ENCODE results near the gene LBX2.

Gene LBX2

DNA sequence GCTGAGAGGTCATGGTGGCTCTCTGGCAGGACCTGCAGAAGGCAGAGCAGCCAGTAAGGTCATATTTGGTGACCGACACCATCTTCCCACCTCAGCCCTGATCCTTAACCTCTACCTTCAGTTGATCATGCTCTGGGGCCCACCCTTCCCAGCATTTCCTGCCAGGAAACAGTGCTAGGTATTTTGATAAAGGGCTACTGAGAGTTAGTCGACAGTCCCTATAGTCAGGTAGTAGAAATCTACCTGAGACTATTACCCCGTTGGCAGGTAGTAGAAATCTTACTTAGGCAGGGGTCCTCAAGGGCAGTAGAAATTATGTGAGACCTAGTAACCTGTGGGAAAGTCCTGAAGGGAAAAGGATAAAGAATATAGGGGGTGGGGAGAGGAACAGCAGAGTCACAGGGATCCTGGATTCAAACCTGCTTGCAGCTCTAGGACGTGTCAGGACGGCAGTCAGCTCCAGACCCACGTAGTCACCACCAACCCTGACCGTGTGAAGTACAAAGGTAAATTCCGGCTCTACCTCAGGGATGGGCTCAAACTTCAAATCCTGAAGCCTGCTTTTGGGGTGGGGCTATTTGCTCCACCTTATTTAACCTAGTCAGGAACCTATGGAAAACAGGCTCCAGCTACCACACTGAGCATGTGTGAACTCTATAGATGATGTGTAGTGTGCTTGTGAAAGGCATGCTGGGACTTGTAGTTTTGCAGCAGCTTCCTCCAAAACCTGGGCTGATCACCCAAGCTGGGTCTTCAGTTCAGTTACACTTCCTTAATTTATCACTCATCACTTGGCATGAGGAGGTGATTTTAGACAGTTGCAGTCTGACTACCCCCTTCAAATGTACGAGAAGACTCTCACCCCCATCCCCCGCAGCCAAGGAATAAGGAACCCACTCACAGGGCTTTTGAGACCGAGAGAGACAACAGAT, 26.6 kb upstream of the LBX2 start, which contains the start of gene DQX1:
Gene DQX1 (minus strand): TSS at position 515 of the 932 bp plus-strand sequence. CDS start 502 bp downstream, at position 13.
- DNase-seq: no peak

DNA sequence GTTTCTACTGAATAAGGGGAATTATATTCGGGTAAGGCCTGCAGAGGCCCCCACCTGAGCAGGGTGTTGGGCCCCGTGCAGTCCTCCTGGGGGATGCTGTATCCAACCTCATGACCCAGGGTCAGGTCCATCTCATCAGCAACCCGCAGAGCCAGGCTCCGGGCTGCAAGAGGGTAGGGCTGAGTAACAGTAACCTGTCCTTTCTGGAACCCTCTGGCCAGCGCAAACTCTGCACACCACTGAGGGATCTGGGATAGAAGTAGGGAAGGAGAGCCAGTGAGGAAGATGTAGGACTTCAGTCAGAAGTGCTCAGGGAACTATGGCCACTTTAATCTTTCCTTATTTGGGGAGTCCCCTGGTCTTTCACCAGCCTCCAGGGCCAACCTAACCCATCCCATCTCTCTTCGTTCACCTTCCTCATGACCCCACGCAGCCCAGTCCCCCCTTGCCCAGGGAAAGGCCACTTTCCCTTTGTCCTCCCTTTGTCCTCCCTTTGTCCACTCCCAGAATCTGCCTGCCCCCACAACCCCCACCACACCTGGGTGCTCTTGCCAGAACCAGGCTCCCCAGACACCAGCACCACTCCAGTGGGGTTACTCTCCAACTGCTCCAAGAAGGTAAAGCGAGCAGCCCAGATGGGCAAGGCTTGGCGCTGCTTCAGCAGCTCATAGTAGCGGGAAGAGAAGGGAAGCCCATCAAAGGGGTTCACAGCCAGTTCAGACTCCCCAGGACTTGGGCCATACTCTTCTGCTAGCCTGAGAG, 25.7 kb upstream of the LBX2 start:
- no peak for DNase-seq

DNA sequence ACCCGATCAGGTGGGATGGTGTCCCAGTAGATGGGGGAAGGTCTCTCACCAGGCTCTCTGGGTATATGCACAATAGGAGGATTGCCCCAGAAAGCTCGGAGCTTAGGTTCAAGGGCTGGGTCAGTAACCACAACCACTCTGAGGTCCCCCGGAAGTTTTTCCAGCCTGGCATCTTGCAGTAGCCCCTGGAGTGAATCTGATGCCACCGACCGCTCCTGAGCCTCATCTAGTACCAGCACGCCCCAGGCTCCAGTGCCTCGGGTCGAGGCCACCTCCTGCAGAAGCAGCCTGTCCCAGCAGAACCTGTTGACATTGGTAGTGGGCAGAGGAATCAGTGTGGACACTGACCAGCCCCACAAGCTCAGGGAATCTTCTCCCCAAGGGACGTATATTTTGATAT, 24.6 kb upstream of the LBX2 start:
- DNase-seq: no peak

DNA sequence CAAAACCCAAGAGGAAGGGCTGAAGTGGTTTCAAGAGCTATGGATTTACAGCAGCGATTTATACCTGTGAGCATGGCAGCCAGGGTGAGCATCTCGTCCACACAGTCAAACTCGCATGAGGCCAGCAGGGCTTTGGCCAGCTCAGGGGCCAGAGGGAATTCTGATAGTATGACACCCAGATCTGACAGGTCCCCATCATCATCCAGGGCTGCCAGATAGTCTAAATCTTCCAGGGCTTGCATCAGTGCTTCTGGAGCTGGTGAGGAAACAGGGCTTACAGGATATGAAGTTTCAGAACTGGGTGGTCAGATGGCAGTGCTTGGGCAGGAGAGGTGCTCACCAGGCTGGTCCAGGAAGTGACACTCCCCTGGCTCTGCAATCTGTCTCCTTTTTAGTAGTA, 23.1 kb upstream of the LBX2 start:
- DNase-seq: no peak

DNA sequence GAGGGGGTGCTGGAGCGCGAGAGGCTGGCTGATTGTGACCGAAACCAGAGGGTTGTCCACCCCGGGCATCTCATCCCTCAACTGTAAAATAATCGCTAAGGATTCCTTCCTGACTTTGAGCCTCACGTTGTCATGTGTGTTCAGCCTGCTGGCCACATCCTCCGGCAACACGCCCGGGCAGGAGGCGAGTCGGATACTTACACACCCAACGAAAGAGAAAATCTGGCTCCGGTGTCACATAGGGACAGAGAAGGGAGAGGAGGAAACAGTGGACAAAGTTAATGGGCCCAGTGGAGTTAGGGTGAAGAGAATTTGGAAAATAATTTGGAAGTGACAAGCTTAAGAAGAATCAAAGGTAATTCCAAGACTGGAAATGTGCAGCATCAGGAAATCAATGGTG, 17.2 kb upstream of the LBX2 start:
- DNase-seq: no peak

DNA sequence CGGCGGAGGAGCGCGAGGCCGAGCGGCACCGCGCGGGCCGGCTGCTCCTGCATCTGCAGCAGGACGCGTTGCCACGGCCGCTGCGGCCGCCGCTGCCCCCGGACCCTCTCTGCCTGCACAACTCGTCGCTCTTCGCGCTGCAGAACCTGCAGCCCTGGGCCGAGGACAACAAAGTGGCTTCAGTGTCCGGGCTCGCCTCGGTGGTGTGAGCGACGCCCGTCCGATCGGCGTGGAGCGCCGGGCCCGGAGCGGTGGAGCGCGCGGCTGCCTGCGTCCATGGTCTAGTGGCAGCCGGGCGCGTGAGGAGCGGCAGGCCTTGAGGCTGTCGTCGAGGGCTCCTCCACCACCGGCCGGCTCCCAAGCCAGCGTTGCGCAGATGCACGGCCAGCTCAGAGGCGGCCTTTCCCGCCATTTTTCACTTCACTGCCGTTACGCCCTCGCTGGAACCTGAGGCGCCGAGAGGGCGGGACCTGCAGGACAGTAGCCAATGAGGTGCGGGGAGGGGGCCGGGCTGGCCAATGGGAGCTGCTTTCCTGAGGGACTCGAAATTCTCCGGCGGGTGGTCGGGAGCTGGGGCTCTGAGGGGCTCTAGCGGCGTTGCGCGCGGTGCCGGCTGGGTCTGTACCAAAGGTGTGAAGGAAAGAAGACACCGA, 16.7 kb upstream of the LBX2 start:
- DNase-seq: no peak

DNA sequence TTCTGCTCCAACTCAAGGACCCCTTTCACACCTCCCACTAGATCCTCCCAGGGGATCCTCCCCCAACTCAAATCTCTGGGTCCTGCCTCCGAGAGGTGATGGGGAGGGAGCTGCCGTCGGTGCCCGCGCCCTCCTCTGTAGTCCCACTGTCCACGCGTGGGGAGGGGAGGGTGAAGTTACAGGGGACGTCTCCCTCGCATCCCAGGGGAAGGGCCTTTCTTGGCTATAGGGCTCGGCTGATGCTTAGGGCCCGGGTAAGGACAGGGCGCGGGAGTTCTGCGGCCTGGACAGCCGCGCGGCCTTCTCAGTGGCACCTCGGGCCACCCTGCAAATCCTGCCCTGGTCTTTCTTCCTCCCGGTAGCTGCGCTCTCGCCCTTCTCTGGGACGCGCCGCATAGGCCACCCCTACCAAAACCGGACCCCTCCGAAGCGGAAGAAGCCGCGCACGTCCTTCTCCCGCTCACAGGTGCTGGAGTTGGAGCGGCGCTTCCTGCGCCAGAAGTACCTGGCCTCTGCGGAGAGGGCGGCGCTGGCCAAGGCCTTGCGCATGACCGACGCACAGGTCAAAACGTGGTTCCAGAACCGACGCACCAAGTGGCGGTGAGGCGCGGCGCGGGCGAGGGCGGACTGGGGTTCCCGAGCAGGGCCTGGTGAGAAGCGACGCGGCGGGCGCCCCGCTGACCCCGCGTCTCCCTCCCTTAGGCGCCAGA, 16.0 kb upstream of the LBX2 start:
- no peak for DNase-seq

DNA sequence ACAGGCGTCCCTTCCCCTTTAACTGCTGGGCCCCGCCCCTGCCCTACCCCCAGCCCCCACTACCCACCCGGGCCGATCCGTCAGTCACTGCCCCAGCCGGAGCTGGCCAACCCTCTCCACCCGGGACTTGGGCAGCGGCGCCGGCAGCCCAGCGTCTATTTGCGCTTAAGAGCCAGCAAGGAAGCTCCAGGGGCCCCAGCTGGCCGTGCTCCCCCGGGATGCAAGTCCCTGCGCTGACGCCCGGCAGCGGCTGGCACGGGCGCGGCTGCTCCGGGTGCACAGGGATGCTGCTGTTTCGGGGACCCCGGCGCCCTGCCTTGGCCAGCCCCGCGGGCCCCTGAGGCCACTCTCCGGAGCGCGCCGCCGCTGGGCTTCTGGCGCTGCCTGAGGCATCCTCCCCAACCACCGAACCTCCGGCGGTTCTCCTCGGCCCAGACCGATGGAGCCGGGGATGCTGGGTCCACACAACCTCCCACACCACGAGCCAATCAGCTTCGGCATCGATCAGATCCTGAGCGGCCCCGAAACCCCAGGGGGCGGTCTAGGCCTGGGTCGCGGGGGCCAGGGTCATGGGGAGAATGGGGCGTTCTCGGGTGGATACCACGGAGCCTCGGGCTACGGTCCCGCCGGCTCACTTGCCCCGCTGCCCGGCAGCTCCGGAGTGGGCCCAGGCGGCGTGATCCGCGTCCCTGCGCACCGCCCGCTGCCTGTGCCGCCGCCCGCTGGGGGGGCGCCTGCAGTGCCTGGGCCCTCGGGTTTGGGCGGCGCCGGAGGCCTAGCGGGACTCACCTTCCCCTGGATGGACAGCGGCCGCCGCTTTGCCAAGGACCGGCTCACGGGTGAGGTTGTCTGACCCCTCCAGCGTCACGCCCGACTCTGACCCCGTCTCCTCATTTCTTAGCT, 15.2 kb upstream of the LBX2 start, which contains the start of gene TLX2:
Gene TLX2 (plus strand): TSS at position 83 of the 903 bp plus-strand sequence. CDS start 357 bp downstream, at position 440.
- no peak for DNase-seq

DNA sequence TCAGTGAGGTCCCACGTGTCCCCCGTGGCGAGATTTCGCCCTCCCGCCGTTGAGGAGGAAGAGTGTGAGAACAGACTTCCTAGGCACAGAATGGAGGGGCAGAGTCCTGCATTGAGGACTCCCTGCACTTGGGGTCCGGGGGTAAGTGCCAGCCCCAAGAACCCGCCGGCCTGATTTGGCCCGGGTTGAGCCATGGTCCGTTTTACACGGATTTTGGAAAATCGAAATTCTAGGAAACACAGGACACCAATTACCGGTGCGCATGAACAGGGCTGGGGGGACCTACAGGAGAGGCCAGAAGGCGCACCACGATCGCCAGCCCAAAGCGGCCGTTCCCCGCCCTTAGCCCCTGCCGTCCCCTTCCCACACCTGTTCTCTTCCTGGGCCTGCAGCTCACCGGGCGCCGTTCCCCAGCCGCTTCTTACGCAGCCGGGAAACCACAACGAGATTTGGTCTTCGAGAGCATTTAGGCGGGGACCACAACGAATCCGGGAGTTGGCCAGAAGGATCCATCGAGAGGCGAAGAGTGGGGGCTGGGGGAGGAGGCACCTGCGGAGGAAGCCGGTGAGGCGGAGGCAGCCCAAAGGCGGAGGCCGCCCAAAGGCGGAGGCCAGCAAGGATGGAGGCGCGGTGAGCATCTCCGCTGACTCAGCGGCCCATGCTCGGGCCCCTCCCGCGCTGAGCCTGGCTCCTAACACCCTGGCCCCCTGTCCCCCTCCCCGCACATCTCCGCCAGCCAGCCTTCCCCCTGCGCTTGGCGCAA, 14.4 kb upstream of the LBX2 start:
- DNase-seq: no peak

DNA sequence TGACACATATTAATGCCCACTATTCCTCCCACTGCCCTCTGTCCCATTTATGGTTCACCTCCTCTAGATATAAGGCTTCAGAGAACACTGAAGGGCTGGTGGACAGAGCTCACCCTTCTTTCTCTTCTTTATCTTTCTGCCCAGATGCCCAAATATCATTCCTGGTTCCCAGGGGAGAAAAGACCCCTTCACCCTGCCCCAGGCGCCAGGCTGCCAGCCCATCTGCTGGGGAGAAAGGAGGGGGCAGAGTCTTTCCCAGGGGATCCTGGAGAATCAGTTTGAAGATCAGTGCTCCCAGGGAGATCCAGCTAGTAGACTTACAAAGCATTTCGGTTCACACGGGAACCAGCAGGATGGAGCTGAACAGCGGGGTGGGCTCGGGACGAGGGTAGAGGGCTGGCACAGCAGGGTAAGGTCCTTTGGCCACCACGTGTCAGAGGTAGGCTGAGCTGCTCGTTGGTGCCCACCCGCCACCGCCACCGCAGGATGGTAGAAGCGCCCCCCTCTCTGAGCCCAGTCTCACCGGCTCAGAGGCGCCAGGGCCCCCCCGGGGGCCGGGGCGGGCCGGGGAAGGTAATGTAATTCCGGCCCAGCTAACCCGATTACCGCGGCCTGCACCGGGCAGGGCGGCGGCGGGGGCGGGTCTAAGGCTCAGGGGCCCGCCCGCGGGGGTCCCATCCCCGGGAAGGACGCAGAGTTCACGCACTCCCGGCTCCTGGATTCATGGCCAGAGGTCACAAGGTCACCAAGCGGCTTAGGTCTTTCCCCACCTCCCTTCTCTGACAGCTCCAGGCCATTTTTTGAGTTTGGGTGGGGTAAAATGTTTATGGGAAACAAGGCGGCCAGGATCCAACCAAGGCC, 13.6 kb upstream of the LBX2 start:
- DNase-seq: no peak

DNA sequence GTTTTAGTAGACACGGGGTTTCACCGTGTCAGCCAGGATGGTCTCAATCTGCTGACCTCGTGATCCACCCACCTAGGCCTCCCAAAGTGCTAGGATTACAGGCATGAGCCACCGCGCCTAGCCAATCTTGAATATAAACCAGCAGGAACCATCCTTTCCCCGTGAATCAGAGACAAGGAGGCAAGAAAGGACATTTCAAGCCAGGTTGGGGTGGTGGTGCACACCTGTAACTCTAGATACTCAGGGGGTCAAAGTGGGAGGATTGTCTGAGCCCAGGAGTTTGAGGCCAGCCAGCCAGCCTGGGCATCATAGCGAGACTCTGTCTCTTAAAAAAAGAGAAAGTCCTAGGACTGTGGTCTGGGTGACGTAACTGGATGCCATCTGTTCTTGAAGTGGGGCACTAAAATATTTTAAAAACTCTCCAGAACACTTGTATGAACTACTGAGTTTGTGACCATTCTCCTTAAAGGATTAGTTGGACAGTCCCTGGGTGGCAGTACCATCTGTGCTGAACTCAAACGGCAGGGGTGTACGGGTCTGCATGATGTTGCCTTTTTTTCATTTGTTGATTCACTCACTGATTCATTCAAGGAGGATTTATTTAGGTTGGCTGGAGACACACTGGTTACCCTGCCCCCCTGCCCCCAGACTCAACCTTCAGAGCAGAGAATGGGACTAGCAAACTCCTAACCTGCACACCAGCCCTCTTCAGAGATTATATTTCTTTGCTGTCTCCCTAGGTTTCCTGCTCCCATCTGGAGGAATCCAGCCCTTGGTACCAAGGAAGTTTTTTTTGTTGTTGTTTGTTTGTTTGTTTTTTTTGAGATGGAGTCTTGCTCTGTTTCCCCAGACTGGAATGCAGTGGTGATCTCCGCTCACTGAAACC, 11.9 kb upstream of the LBX2 start:
- no peak for DNase-seq

DNA sequence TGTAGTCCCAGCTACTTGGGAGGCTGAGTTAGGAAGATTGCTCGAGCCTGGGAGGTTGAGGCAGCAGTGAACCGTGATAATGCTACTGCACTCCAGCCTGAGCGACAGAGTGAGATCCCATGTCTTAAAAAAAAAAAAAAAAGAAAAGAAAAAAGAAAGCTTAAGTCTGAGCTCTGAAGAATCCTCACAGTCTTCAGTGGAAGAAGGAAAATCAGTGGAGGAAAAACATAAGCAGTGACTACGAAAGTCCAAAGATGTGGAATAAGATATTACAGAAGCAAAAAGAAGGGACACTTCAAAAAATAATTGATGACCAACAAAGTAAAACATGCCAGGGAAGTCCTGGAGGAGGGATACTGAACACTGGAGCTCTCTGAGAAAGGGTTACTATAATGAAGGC, 10.9 kb upstream of the LBX2 start:
- no peak for DNase-seq

DNA sequence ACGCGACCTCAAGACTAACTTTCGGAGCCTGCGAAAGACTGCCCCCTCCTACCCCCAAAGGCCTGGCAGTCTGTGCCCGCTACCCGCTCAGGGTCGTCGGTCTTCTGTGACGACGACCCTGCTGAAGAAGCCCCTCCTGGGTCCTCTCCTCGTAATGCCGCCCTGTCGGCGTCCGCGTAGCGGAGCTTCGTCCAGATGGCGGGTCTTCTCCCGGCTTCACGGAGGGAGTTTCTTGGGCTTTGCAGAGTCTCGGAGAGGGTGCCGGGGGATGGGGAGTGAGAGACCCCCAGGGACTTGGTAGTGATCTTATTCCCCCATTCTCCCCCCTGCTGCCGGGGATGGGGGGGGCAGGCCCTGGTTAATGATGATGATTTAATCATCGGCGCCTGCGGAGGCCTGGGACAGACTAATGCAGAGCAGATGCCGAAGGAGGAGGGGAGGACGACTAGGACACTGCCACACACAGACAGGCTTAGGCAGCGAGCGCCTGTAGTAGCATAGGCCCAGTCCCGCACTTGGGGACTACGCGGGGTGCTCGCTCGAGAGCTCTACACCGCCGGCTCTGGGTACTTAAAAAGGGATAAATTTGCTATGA, 8.6 kb upstream of the LBX2 start:
- DNase-seq: no peak

DNA sequence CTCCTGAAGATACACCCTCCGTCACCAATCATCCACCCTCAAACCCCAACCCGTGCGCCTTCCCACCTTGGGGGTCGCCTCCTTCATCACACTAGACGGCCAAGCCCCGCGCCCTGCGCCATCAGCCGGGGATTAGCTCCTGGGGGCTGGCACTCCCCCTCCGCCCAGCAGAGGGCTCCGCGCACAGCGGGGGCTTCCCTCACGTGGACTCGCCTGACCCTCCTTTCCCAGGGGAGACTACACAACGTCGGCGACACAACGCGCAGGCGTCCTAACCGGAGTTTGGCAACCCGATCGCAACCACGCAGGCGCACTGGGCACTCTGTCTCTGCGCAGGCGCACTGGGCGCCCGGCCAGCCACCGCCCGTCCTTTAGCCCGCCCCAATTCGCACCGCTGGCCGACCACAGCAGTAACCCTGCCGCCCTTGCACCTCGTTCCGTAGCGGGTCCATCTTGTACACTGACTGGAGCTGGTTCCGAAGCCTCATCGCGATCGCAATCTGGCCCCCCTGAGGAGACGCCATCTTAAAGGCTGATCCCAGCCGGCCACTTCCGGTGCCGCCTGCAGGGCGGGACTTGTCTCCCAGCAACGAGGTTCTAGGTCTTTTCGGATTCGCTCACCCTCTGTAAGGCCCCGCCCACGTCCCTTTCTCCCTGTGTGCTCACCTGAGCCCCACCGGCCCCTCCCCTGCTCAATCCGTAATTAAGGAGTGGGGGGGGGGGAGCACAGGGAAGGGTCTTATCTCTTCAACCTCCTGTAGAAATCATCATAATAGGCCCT, 7.9 kb upstream of the LBX2 start, which contains the start of gene PCGF1:
Gene PCGF1 (minus strand): TSS at position 551 of the 781 bp plus-strand sequence. CDS start 27 bp downstream, at position 524.
- DNase-seq: peak; percentile 89

DNA sequence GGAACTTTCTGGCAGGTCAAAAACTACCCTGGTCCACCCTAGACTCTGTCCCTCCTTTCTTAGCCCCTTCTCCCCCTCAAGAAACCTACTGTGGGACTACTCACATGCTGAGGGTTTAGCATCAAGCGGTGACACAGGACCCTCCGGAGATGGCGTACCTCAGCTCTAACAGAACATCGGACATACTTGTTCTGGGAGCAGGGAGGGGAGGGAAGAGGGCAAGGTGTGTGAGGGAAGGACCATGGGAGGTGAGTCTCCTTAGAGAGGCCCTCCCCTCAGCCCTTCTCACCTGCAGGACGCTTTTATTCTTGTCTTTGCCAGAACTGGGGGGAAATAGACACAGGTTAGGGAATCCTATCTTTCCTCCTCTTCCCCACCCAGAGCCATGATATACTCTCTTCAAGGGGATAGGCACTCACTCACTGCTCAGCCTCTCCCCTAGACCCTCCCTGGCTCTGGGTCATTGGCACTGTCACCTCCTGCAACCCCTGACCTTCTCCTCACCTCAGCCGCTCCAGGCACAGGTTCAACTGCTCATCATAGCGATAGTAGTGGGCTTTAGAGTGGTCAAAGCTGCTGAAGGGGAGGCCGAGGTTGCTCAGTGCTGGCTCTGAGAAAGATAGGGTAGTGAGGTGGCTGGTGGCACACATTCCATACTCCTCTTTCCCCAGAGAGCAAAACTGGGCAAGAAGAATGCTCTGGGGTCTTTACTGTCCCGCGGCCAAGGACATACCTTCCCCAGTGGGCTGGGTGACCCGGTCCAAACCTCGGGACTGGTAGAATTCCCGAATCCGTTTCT, 6.2 kb upstream of the LBX2 start:
- DNase-seq: no peak

DNA sequence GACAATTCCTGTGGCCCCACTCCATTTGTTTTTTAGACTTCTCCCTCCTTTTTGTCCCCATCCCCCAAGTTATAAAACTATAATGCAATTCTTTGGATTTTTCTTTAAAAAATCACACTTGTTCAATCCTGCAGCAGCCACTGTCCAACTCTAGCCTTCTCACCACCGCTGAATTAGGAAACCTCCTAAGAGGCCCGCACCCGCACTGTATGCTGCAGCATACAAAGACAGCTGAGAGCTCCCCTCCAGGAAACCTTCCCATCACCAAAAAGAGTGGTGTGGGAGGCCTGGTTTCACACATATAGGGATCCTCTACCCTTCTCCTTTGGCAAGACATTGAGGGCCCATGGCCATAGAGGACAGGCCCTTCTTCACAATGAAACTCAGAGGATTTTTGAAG, 5.2 kb upstream of the LBX2 start:
- DNase-seq: no peak
